ENCODE data around the gene NAA30. TPM values are rescaled to one million over a fixed set of nuclear protein-coding genes. Genes with fewer than 3 reads are reported as not detected.

NAA30 gene
- total and polyA plus RNA-seq, 7 donors: 15.9 to 47.7 (median 37.3) TPM

Other genes starting within 250 kb of the NAA30 start
- 10 to 100 TPM; 35.4 to 59.7 (median 51.4) TPM for gene EXOC5, start 121.7 kb upstream of the NAA30 start, total RNA-seq
- 10 to 100 TPM; 15.1 to 51.2 (median 24.7) TPM for gene EXOC5, start 121.7 kb upstream of the NAA30 start, polyA plus RNA-seq
- gene AP5M1, start 121.6 kb upstream of the NAA30 start, total RNA-seq: 10 to 100 TPM; 27.1 to 64.0 (median 32.2) TPM
- 10 to 100 TPM; 11.7 to 27.2 (median 17.0) TPM for gene AP5M1, start 121.6 kb upstream of the NAA30 start, polyA plus RNA-seq
- gene CCDC198, start 103.3 kb downstream of the NAA30 start, total RNA-seq: not detected
- not detected for gene CCDC198, start 103.3 kb downstream of the NAA30 start, polyA plus RNA-seq